ENCODE results near the gene LIPC. TPM values are rescaled to one million over a fixed set of nuclear protein-coding genes. Genes with fewer than 3 reads are reported as not detected.

The LIPC gene
- polyA plus RNA-seq, 1 experiment = 0.31 TPM

- ChIA-PET POLR2A (no interaction called here), CTCF (no interaction called here)
- Histone ChIP-seq H3K36me3 (ENCODE audit: control insufficient read depth, insufficient read depth, low read length) (no peaks in the 10 kb centered on the region), H3K4me3 (ENCODE audit: low read depth, low read length) (no peak overlapping the region), H3K27me3 (ENCODE audit: control insufficient read depth, insufficient read depth, low read length) (no peaks in the 10 kb centered on the region; the same call in 1 of the 2 replicates)
- no peak for TF ChIP-seq CTCF (IDR thresholded peaks at IDR 0.05; ENCODE audit: insufficient read depth, low read depth, low read length)
- no peak for DNase-seq (ENCODE audit: low read depth)
These were observed 24.0 kb upstream of the LIPC start for GRCh38 chr15:58407778-58408177.

DNA sequence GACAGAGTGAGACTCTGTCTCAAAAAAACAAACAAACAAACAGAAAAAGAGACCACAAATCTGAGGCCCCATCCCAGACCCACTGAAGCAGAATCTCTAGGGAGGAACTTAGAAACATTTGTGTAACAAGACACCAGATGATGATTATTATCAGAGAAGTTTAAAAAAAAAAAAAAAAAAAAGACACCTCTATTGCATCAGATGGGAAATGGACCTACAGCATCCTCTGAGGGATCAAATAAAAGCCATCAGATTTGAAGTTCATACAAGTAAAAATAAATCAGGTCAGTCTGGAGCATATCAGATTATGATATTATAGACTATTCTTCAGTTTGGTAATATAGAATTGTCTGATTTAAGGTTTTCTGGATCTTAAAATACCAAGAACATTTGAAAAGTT, 21.9 kb upstream of the LIPC start:
- ChIA-PET POLR2A (no interaction called here), CTCF (no interaction called here)
- Histone ChIP-seq H3K4me3 (ENCODE audit: low read depth, low read length) (no peak overlapping the region), H3K27me3 (ENCODE audit: control insufficient read depth, insufficient read depth, low read length) (no peaks in the 10 kb centered on the region), H3K36me3 (ENCODE audit: control insufficient read depth, insufficient read depth, low read length) (no peaks in the 10 kb centered on the region)
- no peak for DNase-seq (ENCODE audit: low read depth)
- TF ChIP-seq CTCF (IDR thresholded peaks at IDR 0.05; ENCODE audit: insufficient read depth, low read depth, low read length) = no peak

GRCh38 chr15:58410353-58410752, 21.4 kb upstream of the LIPC start:
- DNase-seq (ENCODE audit: low read depth) = no peak
- POLR2A ChIA-PET = no interaction called here

GRCh38 chr15:58413253-58413652, 18.5 kb upstream of the LIPC start:
- CTCF ChIA-PET = no interaction called here
- no peak for DNase-seq (ENCODE audit: low read depth)
- Histone ChIP-seq H3K4me3 (ENCODE audit: low read depth, low read length) (no peak overlapping the region), H3K27me3 (ENCODE audit: control insufficient read depth, insufficient read depth, low read length) (no peaks in the 10 kb centered on the region), H3K36me3 (ENCODE audit: control insufficient read depth, insufficient read depth, low read length) (no peaks in the 10 kb centered on the region)
- no peak for TF ChIP-seq CTCF (IDR thresholded peaks at IDR 0.05; ENCODE audit: insufficient read depth, low read depth, low read length)
- POLR2A ChIA-PET = no interaction called here

More at GRCh38 chr15:58410353-58410752, 21.4 kb upstream of the LIPC start:
- no peak for TF ChIP-seq CTCF (IDR thresholded peaks at IDR 0.05; ENCODE audit: insufficient read depth, low read depth, low read length)
- CTCF ChIA-PET = no interaction called here
- Histone ChIP-seq H3K36me3 (ENCODE audit: control insufficient read depth, insufficient read depth, low read length) (no peaks in the 10 kb centered on the region), H3K27me3 (ENCODE audit: control insufficient read depth, insufficient read depth, low read length) (no peaks in the 10 kb centered on the region), H3K4me3 (ENCODE audit: low read depth, low read length) (peak overlapping the region; percentile 8; the same call in 1 of the 2 replicates)

DNA sequence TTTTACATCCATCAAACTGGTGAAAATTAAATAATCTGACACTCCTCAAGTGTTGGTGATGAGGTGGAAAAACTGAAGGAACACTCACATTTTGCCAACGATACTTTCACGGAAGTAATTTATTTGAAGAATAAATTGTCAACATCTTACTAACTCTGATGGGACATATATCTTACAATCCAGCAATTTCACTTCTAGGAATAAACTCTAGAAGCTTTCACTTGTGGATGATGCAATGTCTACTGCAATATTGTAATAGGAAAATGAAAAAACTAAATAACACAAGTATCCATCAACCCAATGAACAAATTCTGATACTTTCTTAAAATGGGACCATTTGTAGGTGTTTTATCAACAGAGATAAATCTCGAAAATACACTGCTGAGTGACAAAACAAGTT, 16.2 kb upstream of the LIPC start:
- no peak for TF ChIP-seq CTCF (IDR thresholded peaks at IDR 0.05; ENCODE audit: insufficient read depth, low read depth, low read length)
- Histone ChIP-seq H3K4me3 (ENCODE audit: low read depth, low read length) (no peak overlapping the region), H3K27me3 (ENCODE audit: control insufficient read depth, insufficient read depth, low read length) (no peaks in the 10 kb centered on the region), H3K36me3 (ENCODE audit: control insufficient read depth, insufficient read depth, low read length) (no peaks in the 10 kb centered on the region)
- ChIA-PET CTCF (interaction anchor here (1.4 to 1.5 kb wide), 2 partner anchors 11 to 24 kb away, joined by 3 to 4 read pairs; no protein-coding TSS in a partner anchor), POLR2A (no interaction called here)
- DNase-seq (ENCODE audit: low read depth) = no peak

Data from BJ (cell line).